ENCODE measurements around the gene KCNK5.

KCNK5 gene

GRCh38 chr6:39178235-39178634 lies 51.0 kb downstream of the KCNK5 start:
- TF ChIP-seq, protein P1, sequence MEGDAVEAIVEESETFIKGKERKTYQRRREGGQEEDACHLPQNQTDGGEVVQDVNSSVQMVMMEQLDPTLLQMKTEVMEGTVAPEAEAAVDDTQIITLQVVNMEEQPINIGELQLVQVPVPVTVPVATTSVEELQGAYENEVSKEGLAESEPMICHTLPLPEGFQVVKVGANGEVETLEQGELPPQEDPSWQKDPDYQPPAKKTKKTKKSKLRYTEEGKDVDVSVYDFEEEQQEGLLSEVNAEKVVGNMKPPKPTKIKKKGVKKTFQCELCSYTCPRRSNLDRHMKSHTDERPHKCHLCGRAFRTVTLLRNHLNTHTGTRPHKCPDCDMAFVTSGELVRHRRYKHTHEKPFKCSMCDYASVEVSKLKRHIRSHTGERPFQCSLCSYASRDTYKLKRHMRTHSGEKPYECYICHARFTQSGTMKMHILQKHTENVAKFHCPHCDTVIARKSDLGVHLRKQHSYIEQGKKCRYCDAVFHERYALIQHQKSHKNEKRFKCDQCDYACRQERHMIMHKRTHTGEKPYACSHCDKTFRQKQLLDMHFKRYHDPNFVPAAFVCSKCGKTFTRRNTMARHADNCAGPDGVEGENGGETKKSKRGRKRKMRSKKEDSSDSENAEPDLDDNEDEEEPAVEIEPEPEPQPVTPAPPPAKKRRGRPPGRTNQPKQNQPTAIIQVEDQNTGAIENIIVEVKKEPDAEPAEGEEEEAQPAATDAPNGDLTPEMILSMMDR (IDR thresholded peaks at IDR 0.05; ENCODE audit: borderline replicate concordance, insufficient read depth, low read depth, low read length), result no peak
- H3K4me3 ChIP-seq (ENCODE audit: low read depth, low read length), result no peak overlapping the region

DNA sequence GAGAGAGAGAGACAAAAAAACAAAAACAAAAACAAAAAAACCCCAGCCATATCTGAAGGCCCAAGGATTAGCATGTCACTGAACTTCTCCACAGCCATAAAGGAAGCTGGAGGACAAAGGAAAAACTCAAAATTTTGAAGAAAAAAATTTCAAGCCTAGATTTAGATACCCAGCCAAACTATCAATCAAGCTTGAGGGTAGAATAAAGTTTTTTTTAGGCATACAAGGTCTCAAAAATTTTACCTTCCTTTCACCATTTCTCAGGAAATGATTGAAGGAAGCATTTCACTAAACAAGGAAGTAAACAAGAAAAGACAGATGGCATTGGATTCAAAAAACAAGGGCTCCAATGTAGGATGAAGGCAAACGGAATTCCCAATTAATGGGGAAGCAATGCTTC lies 52.1 kb downstream of the KCNK5 start:
- no peak overlapping the region for H3K4me3 ChIP-seq (ENCODE audit: low read depth, low read length)
- TF ChIP-seq, protein P1 (IDR thresholded peaks at IDR 0.05; ENCODE audit: borderline replicate concordance, insufficient read depth, low read depth, low read length), result no peak

DNA sequence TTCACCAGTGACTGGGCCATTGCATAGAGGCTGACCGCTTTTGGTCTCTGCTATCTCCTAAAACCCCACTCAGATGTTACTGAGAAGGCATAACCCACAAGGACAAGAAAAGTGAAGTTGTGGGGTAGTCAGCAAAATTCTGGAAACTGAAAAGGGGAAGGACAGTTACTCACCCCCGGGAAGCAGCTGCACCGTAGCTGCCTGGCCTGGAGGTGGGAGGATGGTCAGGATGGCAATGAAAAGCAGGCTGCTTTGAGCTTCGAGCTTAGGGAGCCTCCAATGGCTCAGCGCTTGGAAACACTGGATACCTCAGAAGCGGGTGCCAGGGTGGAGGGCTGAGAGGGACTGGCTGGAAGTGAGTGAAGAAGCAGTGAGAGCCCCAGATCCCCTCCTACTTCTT lies 56.0 kb downstream of the KCNK5 start:
- TF ChIP-seq, protein P1 (IDR thresholded peaks at IDR 0.05; ENCODE audit: borderline replicate concordance, insufficient read depth, low read depth, low read length), result no peak
- no peak overlapping the region for H3K4me3 ChIP-seq (ENCODE audit: low read depth, low read length)

- H3K4me3 ChIP-seq (ENCODE audit: low read depth, low read length), result no peak overlapping the region
- TF ChIP-seq, protein P1 (IDR thresholded peaks at IDR 0.05; ENCODE audit: borderline replicate concordance, insufficient read depth, low read depth, low read length), result no peak
Measured at GRCh38 chr6:39172377-39172757, 56.9 kb downstream of the KCNK5 start.

DNA sequence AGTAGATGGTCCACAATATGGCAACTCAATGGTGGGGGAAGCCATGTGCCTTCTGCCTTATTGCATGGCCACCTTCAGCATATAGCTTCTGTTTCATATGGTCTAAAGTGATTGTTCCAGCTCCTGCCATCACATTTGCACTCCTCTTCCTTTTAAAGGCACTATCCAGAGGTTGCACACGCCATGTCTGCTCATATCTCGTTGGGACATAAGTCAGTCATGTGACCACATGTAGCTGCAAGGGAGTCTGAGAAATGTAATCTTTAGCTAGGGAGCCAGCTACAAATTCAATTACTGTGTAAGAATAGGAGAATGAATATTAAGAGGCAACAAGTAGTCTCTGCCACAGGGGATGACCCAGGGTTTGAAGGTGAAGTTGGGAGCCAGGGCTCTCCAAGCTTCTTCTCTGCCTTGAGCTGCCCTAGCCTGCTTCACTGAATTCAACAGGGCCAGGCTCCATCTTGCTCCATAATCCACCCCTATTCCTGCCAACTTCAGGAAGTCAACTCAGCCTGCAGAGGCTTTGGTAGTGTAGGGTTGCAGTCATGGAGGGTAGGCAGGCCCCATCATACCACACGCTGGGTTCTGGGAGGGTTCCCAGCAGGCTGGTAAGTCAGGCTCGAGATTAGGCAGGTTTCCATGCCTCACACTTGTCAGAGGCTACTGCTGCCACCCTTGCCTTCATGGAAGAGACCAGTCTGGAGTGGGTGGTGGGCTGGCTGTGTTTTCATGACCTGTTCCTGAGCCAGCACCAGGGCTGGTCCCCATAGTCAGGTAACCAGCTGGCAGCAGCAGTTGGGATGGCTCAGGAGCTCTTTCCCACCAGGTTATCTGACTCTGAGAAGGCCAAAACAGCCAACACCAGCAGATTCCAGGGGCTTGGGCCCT lies 57.5 kb downstream of the KCNK5 start:
- TF ChIP-seq, protein P1 (IDR thresholded peaks at IDR 0.05; ENCODE audit: borderline replicate concordance, insufficient read depth, low read depth, low read length), result no peak
- H3K4me3 ChIP-seq (ENCODE audit: low read depth, low read length), result no peak overlapping the region

- no peak overlapping the region for H3K4me3 ChIP-seq (ENCODE audit: low read depth, low read length)
- TF ChIP-seq, protein P1 (IDR thresholded peaks at IDR 0.05; ENCODE audit: borderline replicate concordance, insufficient read depth, low read depth, low read length), result no peak
Measured at GRCh38 chr6:39170860-39171259, 58.4 kb downstream of the KCNK5 start.

DNA sequence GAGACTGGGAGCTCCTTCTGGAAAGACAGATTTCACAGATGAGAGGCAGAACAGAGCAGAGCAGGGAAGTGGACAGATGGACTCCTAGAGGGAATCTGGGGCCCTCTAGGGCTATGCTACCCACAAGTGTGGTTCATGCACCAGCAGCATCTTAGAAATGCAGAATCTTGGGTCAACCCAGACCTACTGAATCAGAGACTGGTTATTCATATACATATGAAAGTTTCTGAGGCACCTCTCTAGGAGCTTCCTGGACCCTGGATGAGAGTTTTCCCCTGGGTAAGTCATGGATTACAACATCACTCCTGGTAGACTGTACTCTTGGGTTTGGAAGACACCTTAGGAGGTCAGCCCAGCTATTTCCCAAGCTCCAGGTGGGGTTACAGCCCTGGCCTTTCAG lies 58.9 kb downstream of the KCNK5 start:
- TF ChIP-seq, protein P1 (IDR thresholded peaks at IDR 0.05; ENCODE audit: borderline replicate concordance, insufficient read depth, low read depth, low read length), result no peak
- H3K4me3 ChIP-seq (ENCODE audit: low read depth, low read length), result no peak overlapping the region
